ENCODE measurements around the gene SPEM2.
"Not testable (repeated sequence)": the region's sequence is repeated elsewhere in the genome, so short reads cannot be mapped to it uniquely, and the experiment has no call there.

Gene SPEM2

DNA sequence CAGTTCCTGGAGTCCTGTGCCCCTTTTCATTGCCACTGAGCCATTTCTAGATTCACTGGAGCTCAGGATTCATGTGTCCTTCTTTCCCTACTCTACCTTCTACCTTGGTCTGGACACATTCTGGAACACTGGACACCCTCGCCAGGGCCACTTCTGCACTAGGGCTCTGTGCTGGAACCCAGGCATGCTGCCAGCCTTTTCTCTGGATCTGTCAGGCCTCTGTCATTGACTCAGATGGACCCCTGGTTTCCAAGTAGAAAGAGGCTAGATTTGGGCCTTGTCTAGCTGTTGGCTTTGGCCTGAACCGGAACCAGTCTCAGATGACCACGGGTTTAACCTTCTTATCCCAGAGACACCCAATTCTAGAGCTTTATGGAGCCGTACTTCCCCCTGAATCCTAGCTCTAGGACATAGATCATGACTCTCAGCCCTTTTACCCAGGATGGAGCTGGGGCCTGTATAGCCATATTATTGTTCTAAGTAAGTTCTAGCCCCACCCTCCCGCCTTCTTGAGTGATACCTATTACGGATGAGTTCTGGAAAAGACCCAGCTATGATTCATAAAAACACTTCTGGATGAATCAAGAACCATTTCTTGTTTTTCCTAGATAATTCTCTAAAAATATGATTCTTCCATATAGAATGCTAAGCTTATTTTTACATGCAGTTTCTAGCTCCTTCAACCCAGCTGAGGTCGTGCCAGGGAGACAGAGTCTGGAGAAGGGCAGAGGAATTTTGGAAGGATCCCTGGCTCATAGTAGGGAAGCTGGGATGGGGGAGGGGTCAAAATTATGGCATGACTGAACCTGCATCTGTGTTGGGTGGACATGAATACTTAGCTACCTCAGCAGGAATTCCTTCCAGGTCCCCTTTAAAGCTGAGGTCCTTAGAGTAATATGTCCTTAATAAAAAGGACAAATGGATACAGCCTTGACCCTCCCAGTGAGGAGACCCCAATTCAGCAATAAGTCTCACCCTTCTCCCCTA, 18.4 kb downstream of the SPEM2 start:
- no peak for DNase-seq

DNA sequence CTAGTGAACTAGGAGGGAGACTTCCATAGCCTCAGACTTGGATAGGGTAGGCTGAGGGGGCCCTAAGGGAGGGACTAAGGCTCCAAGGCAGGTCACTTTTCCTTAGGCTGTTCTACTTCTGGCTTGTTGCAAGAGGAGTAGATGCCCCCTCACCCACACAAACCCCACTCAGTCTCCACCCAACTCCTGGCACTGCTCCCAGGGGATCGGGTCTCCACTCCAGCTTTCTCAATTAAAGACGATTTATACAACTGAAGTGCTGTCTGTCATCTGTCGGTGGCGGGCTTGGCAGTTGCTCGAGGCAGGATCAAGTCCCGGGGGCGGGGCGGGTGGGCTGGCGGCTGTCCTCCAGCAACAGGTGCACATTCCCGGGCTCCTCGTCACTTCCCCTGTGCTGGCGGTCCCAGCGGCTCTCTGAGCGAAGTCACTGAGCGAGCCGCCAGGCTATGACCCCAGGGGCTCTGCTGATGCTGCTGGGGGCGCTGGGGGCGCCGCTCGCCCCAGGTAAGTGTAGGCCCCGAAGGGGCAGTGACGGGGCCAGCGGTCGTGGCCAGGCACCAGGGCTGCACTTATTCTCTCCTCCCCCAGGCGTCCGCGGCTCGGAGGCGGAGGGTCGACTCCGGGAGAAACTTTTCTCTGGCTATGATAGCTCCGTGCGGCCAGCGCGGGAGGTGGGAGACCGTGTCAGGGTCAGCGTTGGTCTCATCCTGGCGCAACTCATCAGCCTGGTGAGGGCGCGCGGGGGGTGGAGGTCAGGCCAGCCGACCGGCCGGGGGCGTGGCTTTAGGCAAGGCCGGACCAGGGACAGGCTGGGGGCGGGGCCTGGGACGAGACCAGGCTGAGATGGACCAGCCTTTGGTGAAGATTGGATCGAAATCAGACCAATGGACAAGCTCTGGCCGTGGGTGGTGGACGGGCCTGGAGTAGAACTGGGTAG, 19.5 kb downstream of the SPEM2 start, which contains the start of gene CHRNB1:
TSS of gene CHRNB1 (plus strand) at position 380 of the 937 bp plus-strand sequence. CDS start at position 447, 67 bp downstream.
- peak; percentile 35 for DNase-seq

DNA sequence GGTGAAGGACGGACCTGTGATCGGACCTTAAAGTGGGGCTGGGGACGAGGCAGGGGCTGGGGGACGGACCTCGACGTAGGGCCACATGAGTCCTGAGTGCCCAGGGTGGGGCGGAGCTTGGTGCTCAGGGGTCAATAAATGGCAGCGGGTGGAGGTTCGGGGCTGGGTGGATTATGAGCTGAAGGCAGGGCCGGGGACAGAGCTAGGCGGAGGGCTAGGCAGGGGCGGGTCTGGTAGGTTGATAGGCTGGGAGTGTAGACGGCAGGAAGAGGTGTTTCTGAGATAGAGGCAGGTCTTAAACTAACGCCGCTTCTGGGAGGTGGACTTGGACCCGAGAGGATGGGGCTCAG, 20.2 kb downstream of the SPEM2 start:
- DNase-seq: peak; percentile 24

DNA sequence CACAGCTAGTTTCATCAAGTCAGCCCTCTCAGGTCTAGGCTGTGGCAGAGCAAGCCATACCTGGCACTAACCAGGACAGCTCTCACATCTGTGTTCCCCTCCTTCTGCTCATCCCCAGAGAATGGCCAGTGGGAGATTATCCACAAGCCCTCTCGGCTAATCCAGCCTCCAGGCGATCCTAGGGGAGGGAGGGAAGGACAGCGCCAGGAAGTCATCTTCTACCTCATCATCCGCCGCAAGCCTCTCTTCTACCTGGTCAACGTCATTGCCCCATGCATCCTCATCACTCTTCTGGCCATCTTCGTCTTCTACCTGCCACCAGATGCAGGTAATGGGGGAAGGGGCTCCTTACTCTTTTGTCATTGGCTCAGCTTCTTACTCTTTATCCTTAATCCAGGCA, 23.0 kb downstream of the SPEM2 start:
- no peak for DNase-seq

DNA sequence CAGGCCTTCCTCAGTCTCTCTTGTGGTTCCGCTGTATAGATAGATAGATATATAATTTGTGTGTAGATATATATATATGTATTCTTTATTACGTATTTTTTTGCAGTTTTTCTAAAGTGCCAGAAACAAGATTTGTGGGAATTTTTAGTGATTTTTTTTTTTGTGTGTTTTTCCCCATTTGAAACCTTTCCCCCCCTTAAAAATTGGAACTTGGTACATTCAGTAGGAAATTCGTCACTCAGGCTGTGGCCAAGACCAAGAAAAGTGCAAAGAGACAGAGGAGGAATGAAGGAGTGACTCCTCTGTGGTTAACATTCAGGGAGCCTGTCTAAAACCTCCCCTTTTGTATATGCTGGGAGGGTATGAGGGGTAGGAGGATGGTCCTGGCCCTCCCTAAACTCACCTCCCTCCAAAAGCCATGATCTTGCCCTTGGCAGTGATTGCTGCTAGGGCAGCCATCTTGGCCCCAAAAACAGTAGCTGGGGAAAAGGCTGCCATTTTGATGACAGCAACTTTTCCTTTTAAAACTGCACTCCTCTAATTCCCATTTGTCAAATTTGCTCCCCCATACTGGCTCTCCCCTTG, 34.6 kb downstream of the SPEM2 start:
- DNase-seq: no peak

DNA sequence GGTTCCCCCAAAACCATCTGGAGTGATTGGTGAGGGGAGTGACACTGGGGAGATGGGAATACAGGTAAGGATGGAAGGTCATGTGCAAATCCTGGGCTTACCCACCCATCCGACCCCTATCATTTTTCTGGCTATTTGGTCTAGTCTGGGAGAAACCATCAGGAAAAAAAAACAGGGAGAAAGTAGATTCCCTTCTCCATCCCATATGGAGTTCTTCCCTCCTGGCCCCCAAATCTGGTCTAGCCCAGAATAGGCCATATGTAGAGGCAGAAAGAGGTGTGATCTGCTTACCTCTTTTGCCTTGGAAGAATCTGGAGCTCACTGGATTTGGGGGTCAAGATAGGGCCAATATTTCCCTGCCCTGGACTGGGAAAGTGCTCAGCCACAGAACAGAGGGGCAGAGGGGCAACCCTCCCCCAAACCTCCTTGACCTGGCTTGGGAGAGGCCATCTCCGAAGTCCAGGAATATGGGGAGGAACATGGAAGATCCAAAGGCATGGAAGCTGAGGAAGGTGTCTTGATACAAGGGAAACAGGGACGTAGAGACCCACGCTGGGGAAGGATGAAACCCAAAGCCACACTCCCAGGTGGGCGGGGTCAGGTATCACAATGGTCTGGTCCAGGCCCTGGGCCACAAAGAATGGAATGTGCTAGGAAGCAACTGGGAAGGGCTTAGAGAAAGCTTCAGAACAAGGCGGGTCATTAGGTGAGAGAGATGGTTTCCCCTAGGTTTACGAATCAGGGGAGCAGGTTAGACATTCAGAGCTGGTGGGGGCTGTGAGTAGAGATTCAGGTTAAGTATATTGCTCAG, 35.6 kb downstream of the SPEM2 start:
- no peak for DNase-seq

DNA sequence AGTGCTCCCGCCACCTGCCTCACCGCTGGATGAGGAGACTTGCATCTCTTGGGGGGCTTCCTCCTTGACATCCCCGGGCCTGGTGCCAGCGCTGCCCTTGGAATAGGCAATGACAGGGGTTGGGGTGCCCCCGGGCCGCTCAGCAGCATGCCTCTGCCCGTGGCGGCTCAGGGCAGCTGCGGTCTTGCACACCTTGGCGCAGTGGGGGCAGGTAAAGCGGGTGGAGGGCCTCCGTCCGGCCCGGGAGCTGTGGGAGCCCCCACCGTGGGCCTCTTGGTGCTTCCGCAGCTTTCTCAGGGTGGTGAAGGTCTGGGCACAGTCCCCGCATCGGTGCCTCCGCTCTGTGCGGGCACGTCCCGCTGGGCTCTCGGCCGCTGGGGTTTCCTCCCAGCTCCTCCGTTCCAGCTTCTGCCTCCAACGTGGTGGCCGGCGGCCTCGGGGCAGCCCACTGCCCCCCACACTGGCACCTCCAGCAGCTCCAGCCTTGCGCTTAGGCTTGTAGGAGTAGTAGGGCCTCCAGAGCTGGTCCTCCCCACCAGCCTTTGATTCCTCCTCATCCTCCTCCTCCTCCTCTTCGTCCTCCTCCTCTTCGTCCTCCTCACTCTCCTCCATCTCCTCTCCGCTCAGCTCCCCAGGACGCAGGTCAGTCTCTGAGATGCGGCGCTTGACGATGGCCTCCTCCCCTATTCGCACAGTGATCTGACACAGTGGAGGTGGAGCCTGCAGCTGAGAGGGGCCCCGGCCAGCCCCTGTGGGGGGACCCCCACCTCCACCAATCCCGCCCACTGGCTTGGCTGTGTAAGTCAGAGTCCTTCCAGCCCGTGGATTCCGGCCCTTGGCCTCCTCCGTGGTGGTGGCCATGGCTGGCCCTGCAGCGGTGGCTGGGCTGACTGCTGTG, 37.3 kb downstream of the SPEM2 start:
- no peak for DNase-seq

DNA sequence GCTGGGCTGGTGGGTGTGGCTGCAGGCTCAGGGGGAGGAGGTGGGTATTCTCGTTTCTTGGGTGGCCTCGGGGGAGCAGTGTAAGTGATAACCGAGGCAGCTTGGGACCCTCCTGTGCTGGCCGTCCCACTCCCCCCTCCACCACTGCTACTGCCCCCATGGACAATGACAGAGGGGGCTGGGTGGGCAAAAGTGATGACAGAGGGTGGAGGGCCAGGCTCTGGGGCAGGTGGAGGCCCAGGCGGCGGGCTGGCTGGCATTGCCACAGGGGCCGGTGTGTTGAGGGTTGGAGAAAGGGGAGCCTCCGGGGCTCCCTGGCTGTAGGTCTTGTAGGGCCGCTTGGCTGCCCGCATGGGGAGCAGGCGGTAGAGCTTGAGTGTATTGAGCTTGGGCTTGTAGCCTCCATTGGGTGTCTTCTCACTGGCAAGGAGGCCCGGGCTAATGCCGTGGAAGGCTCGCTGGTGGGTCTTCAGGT, 38.0 kb downstream of the SPEM2 start:
- DNase-seq: no peak

DNA sequence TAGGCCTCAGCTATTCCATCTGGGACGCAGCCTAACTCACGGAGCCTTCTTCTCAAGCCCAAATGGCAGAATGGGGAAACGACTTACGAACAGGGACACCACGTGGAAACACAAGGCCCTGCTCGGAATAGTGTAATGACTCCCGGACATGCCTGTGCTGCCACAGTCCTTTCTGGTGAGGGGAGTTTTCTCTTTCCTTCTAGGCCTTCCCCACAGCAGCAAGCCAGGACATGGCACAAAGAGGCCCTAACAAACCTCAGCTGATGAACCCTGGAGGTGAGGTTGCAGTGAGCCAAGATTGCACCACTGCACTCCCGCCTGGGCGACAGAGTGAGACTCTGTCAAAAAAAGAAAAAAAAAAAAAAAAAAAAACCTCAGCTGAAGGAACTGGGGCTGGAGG, 38.7 kb downstream of the SPEM2 start:
- DNase-seq: no peak

DNA sequence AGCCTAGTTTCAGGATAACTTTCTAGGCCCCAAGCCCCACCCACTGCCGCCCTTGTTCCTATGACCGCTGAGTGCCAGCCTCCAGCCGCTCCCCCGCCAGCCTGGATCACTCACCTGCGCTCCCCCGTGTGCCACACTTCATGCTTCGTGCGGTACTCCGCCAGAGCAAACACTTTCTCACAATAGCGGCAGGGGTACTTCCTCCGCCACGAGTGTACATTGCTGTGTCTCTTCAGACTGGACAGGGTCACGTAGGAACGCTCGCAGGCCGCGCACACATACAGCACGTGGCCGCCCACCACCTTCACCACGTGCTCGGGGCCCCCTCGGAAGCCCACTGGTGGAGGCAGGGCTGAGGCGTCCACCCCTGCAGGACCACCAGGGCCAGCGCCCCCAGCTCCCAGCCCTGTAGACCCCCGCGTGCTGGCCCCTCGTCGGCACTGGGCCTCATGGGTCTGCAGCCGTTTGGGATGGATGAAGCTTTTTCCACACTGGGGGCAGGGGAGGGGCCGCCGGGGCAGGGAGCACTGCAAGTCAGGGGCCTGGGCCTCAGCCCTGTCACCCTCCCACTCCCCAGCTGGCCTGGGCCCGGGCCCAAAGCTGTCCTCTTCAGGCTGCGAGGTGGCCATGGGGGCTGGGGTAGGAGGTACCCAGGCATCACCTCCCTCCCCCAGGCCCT, 40.3 kb downstream of the SPEM2 start:
- no peak for DNase-seq

DNA sequence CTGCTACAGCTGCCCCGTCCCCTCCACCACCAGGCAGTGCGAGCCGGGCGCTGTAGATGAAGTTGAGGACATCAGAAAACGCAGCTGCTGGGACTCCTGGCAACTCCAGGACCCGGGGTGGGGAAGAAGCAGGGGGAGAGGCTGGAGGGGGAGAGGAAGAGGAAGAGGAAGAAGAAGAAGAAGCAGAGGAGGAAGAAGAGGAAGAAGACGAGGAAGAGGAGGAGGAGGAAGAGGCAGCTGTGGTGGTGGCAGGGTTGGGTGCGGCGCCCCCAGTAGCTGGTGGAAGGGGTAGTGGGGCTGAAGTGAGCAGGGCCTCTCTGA, 40.9 kb downstream of the SPEM2 start:
- no peak for DNase-seq

DNA sequence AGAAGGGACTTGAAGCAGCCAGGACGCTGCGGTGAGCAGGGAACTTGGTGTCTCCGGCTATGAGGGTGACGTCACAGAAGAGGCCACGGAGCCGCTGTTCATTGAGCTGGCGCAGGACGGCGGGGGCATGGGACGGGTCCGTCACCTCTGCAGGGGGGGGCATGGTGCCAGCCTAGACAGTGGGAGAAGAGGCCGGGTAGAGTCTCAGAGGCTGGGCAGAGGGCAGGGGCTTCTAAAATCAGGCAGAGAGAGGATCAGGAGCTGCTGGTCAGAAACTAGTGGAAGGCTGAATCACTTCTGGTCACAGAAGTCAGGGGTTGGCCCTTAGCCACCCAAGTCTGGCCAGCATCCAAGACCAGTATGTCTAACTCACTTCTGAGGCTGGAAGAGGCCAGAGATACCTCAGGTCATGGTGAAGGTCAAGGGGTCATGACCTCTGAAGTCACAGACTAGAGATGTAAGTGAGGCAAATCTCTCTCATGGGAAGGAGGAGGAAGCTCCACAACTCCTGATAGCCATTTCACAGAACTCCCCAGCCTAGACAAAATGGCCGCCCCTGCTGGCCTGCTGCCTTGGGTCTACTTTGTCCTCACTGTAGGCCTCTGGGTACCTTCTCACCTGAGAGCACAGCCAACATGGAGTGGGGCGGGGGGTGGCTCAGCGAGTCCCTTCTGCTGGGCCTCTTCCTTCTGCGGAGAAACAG, 41.4 kb downstream of the SPEM2 start:
- DNase-seq: no peak

DNA sequence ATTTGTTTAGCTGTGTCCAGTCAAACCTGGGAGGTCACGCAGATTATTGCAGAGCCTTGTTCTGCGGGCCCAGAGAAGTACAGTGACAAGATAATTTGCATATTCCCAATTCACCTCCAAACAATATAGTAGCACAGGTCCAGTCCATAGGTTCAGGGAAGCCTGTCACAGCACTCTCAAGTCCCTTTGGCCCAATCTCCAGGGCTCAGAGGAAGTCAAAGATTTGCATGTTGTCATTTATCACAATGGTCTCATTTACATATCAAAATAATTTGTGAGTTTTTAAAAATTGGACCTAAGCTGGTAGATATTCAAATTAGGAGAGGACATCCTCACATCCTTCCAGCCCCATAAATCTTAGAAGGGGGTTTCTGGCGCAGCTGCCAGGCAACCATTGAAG, 42.1 kb downstream of the SPEM2 start:
- DNase-seq: no peak

DNA sequence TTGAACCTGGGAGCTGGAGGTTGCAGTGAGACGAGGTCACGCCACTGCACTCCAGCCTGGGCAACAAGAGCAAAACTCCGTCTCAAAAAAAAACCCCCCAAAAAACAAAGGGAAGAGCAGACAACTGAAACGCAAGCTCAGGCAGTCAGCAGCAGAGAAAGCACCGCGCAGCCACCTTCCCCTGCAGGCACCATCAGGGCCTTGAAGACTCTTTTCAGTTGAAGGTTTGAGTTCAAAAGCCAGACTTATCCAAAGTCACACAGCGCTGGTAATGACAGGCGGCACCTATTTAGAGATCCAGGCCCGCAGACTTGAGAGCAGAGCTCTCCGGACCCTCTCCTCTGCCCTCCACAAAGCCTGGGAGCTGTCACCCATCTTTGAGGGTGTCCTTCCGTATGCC, 42.9 kb downstream of the SPEM2 start:
- DNase-seq: no peak

DNA sequence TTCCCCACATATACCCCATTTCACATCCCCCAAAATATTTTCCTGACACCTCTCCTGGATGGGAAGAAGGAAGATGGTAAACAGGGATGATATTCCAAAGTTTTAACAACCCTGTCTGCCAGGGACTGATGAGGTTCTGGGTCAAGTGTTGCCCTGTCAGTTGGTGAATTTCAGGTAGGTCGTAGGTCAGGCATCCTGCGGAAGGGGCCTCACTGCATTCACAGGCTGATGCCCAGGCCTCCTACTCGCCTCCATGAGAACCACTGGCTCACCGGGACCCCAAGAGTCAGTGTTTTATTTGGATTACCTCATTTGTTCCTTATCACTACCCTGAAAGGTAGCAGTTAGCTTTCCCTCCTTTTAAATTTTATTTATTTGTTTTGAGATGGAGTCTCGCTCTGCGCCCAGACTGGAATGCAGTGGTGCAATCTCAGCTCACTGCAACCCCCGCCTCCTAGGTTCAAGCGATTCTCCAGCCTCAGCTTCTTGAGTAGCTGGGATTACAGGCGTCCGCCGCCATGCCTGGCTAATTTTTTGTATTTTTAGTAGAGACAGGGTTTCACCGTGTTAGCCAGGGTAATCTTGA, 43.5 kb downstream of the SPEM2 start:
- DNase-seq: no peak

DNA sequence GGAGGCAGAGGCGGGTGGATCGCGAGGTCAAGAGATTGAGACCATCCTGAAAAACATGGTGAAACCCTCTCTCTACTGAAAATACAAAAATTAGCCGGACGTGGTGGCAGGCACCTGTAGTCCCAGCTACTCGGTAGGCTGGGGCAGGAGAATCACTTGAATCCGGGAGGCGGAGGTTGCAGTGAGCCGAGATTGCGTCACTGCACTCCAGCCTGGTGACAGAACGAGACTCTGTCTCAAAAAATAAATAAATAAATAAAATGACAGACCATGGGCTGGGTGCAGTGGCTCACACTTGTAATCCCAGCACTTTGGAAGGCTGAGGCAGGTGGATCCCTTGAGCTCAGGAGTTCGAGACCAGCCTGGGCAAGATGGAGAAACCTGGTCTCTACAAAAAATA, 44.4 kb downstream of the SPEM2 start:
- DNase-seq: not testable (repeated sequence)

DNA sequence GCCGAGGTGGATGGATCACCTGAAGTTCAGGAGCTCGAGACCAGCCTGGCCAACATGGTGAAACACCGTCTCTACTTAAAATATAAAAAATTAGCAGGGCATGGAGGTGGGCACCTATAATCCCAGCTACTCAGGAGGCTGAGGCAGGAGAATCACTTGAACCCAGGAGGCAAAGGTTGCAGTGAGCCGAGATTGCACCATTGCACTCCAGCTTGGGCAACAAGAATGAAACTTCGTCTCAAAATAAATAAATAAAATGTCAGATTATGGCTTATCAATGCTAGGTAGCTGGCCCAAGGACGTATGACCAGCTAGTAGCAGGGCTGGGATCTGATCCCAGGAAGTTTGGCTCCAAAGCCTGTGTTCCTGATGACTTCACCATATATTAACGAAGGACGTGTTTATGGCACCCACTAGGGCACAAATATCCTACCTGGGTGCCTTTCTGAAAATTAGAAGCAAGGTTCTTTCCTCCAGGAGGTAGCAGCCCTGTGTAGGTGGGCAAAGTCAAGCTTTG, 45.1 kb downstream of the SPEM2 start:
- not testable (repeated sequence) for DNase-seq

DNA sequence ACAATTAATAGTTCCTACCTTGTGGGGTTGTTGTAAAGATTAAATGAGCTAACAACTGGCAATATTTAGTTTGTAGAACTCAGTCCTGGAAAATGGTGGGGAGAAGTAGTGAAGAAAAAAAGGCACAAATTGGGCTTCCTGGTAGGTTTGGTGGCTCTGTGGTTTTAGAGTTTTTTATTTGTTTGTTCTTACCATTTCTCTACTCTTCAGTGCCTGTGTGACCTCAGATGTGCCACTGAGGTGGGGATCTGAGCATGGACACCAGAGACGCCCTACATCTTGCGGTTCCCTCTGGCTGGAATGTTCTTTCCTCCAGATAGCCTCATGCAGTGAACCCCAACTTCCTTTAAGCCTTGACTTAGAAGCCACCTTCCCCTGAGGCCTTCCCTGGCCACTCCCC, 46.3 kb downstream of the SPEM2 start:
- no peak for DNase-seq

DNA sequence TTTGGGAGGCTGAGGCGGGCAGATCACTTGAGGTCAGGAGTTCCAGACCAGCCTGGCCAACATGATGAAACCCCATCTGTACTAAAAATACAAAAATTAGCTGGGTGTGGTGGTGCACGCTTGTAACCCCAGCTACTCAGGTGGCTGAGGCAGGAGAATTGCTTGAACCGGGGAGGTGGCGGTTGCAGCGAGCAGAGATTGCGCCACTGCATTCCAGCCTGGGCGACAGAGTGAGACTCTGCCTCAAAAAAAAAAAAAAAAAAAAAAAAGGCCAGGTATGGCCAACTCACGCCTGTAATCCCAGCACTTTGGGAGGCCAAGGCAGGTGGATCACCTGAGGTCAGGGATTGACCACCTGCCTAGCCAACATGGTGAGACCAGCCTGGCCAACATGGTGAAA, 49.4 kb downstream of the SPEM2 start:
- DNase-seq: not testable (repeated sequence)

All from NCI-H774 (cell line).